AG09309 (cell line): ENCODE data around the gene ZNF808.
"Not testable (repeated sequence)": the region's sequence is repeated elsewhere in the genome, so short reads cannot be mapped to it uniquely, and the experiment has no call there.

Experiments
- DNase-seq: peaks from one replicate; pipeline ENCODE4 v3.0.0-alpha.2; 2010; ENCODE audit warnings: low read depth
- H3K4me3 ChIP-seq: 2 replicates; pipeline ENCODE4 v1.5.1; 2011; ENCODE audit warnings: mild to moderate bottlenecking, low read depth, low read length, moderate library complexity; ENCODE audit not compliant: control insufficient read depth
- CTCF ChIP-seq: IDR thresholded peaks from 2 replicates; pipeline ENCODE4 v1.5.1; 2011; ENCODE audit warnings: mild to moderate bottlenecking, low read depth, low read length, inconsistent platforms; ENCODE audit not compliant: insufficient read depth, control insufficient read depth; ENCODE audit errors: missing control alignments

The ZNF808 gene

GRCh38 chr19:52566121-52566520 is 38.7 kb downstream of the ZNF808 start:
- TF ChIP-seq CTCF = no peak
- no peak for DNase-seq
- no peak overlapping the region for H3K4me3 ChIP-seq

- H3K4me3 ChIP-seq = no peak overlapping the region
- DNase-seq = no peak
- TF ChIP-seq CTCF = no peak
Measured at GRCh38 chr19:52566588-52566987, 39.1 kb downstream of the ZNF808 start.

GRCh38 chr19:52567921-52568320 is 40.5 kb downstream of the ZNF808 start:
- TF ChIP-seq CTCF = no peak
- no peak overlapping the region for H3K4me3 ChIP-seq

GRCh38 chr19:52569638-52569999 is 42.2 kb downstream of the ZNF808 start:
- H3K4me3 ChIP-seq = peak overlapping the region; percentile 76

More at GRCh38 chr19:52567921-52568320, 40.5 kb downstream of the ZNF808 start:
- no peak for DNase-seq

GRCh38 chr19:52570000-52570861 is 42.8 kb downstream of the ZNF808 start, which contains the start of gene ZNF701:
ZNF701 (plus strand) TSS chr19:52570287; CDS start chr19:52574148, 3,861 bp downstream.
- peak within 1 kb of the TSS; percentile 76 for H3K4me3 ChIP-seq
- TF ChIP-seq CTCF = no peak
- DNase-seq = peak; percentile 52

More at GRCh38 chr19:52569638-52569999, 42.2 kb downstream of the ZNF808 start:
- not testable (repeated sequence) for DNase-seq

GRCh38 chr19:52584736-52585440 is 57.4 kb downstream of the ZNF808 start:
- H3K4me3 ChIP-seq = no peak overlapping the region
- no peak for TF ChIP-seq CTCF
- DNase-seq = no peak

GRCh38 chr19:52585604-52586003 is 58.1 kb downstream of the ZNF808 start:
- H3K4me3 ChIP-seq = no peak overlapping the region
- no peak for TF ChIP-seq CTCF
- DNase-seq = no peak
